Esophagus squamous epithelium (tissue), 5 donors: ENCODE results near the gene RGS12. TPM values are rescaled to one million over a fixed set of nuclear protein-coding genes. Genes with fewer than 3 reads are reported as not detected.

Source experiments
- DNase-seq: peaks from one replicate; lab custom pipeline; 2025; lab: John Stamatoyannopoulos, UW
- H3K27ac ChIP-seq, 4 donors: fragments of 200-600 bp; sonication (generic); one replicate each; pipeline ENCODE4 v1.5.1; 2016 to 2019; ENCODE audit warnings: mild to moderate bottlenecking in 1 of 4
- H3K27me3 ChIP-seq, 4 donors: fragments of 200-600 bp; sonication (generic); 1 replicate in 3 of 4; 2 replicates in 1 of 4; pipeline versions ENCODE4 v1.5.1 to v1.6.0; 2017 to 2021; ENCODE audit warnings: antibody characterized with exemption in 1 of 4
- H3K36me3 ChIP-seq, 3 donors: fragments of 200-600 bp; sonication (generic); one replicate each; pipeline ENCODE4 v1.5.1; 2016 to 2019
- H3K4me1 ChIP-seq, 3 donors: fragments of 200-600 bp; sonication (generic); one replicate each; pipeline ENCODE4 v1.5.1; 2017 to 2019
- H3K4me3 ChIP-seq, 4 donors: fragments of 200-600 bp; sonication (generic); 1 replicate in 3 of 4; 2 replicates in 1 of 4; pipeline ENCODE4 v1.5.1; 2016 to 2019; ENCODE audit warnings: mild to moderate bottlenecking in 2 of 4, moderate library complexity in 1 of 4
- H3K9me3 ChIP-seq, 3 donors: fragments of 200-600 bp; sonication (generic); one replicate each; pipeline ENCODE4 v1.5.1; 2016 to 2019
- POLR2A ChIP-seq, 4 donors: fragments of 450-650 bp; IDR thresholded peaks; one replicate each; pipeline ENCODE4 v1.6.1; 2017; ENCODE audit warnings: antibody characterized with exemption in 4 of 4, mild to moderate bottlenecking in 4 of 4, moderate library complexity in 3 of 4
- WGBS, 2 donors: methylation state at CpG; one replicate each; pipeline ENCODE4 v1.1.5; 2018; 5-methylcytosine and 5-hydroxymethylcytosine counted together
- intact Hi-C: fragments of 100-400 bp; cut with DNase I; formaldehyde crosslinking; loops from one replicate; pipeline ENCODE4 v1.15.0; 2022
- total RNA-seq, 4 donors: library from RNA; depleted of rRNA; stranded (reverse); fragments of >200 nt; gene quantifications; one replicate each; pipeline ENCODE4 v1.1.0, GENCODE V29; 2016
- TF ChIP-seq, protein P1 (sequence below), 6 experiments: fragments of 450-650 bp in 4 of 6; fragments of 200-600 bp in 2 of 6; sonication (generic) in 2 of 6; IDR thresholded peaks; one replicate each; pipeline ENCODE4 v1.5.1; 2016 to 2019; ENCODE audit warnings: antibody characterized with exemption in 6 of 6, mild to moderate bottlenecking in 4 of 6, moderate library complexity in 4 of 6
- donor health status: DM: yes; HTN: yes; CAD: no.

RGS12 gene
- total RNA-seq, 4 donors from 2014 or later: 39.0 to 74.7 (median 69.9) TPM

DNA sequence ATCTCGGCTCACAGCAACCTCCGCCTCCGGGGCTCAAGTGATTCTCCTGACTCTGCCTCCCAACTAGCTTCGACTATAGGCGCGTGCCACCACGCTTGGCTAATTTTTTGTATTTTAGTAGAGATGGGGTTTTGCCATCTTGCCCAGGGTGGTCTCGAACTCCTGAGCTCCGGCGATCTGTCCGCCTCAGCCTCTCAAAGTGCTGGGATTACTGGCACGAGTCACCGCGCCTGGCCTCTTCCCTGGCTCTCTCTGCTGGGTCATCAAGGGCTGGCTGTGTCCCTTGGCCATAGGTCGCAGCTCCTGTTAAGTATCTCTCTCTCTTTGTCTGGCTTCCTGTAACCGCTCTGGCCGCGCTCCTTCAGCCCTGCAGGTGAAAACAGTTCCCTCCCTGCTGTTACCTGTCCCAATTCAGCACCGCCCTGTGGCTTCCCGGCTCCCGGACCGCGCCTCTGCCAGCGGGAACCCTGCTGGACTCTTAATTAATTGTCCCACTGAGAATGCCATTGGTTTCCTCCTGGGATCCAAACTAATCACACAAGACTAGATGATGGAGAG is 1.3 kb upstream of the RGS12 start:
- Histone ChIP-seq H3K4me3 (peak overlapping the region; percentile 46 to 88 (median 68)), H3K36me3 (no peaks in the 10 kb centered on the region), H3K9me3 (no peaks in the 10 kb centered on the region), H3K4me1 (peaks cover 4 to 66% (median 36%) of the 10 kb centered on the region in 3 donors), H3K27me3 (peaks cover 0 to 22% (median 0%) of the 10 kb centered on the region in 4 donors), H3K27ac (peak overlapping the region; percentile 85 to 98 (median 92))
- intact Hi-C loops: no loop called here
- 28 to 44% methylated on average over 16 to 24 of the region's 24 CpGs for WGBS, 2 donors
- DNase-seq: no peak
- no peak for TF ChIP-seq POLR2A (IDR thresholded peaks at IDR 0.05)
- TF ChIP-seq, protein P1, sequence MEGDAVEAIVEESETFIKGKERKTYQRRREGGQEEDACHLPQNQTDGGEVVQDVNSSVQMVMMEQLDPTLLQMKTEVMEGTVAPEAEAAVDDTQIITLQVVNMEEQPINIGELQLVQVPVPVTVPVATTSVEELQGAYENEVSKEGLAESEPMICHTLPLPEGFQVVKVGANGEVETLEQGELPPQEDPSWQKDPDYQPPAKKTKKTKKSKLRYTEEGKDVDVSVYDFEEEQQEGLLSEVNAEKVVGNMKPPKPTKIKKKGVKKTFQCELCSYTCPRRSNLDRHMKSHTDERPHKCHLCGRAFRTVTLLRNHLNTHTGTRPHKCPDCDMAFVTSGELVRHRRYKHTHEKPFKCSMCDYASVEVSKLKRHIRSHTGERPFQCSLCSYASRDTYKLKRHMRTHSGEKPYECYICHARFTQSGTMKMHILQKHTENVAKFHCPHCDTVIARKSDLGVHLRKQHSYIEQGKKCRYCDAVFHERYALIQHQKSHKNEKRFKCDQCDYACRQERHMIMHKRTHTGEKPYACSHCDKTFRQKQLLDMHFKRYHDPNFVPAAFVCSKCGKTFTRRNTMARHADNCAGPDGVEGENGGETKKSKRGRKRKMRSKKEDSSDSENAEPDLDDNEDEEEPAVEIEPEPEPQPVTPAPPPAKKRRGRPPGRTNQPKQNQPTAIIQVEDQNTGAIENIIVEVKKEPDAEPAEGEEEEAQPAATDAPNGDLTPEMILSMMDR (IDR thresholded peaks at IDR 0.05): peak in 1 of 6 experiments; percentile 21

DNA sequence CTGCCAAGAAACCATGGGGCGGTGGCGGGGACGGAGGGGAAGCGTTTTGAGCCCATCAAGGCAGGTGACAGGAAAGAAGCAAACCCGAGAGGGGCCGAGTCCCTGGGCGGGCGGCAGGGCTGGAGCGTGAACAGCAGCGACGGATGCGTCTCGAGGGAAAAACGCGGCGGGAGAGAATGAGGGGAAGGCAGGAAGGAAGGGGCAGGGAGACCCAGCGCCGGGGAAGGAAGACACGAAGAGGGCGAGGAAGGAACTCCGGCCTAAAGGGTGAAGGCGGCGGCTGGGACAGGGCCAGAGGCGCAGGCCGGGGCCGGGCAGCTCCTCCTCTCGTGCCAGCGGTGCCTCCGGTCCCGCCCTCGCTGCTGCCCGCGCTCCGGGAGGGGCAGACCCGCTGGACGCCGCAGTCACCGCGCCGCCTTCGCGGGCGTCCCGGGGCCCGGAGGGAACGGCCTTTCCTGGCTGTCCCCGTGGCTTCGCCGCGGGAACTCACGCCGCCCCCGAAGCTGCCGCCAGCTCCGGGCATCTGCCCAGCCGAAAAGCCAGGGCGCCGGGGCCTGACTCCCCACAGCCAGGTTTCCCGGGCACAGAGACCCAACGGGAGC is 751 bp upstream of the RGS12 start:
- no peak for TF ChIP-seq POLR2A (IDR thresholded peaks at IDR 0.05)
- TF ChIP-seq, protein P1 (IDR thresholded peaks at IDR 0.05): no peak
- H3K36me3 ChIP-seq: no peaks in the 10 kb centered on the region
- intact Hi-C loops: no loop called here
- peaks cover 0 to 16% (median 0%) of the 10 kb centered on the region in 4 donors for H3K27me3 ChIP-seq
- 0 to 2% methylated on average over 25 to 30 of the region's 60 CpGs for WGBS, 2 donors
- DNase-seq: no peak
- H3K4me3 ChIP-seq: peak overlapping the region; percentile 46 to 88 (median 68)
- peak overlapping the region; percentile 85 to 98 (median 92) for H3K27ac ChIP-seq
- H3K4me1 ChIP-seq: peaks cover 4 to 60% (median 32%) of the 10 kb centered on the region in 3 donors
- no peaks in the 10 kb centered on the region for H3K9me3 ChIP-seq

GRCh38 chr4:3293401-3294391 is 875 bp downstream of the RGS12 start:
- TF ChIP-seq POLR2A (IDR thresholded peaks at IDR 0.05): no peak
- TF ChIP-seq, protein P1 (IDR thresholded peaks at IDR 0.05): no peak
- Histone ChIP-seq H3K27me3 (peaks cover 0 to under 1% (median 0%) of the 10 kb centered on the region in 4 donors), H3K27ac (peak overlapping the region; percentile 84 to 98 (median 90)), H3K4me1 (peaks cover 4 to 45% (median 22%) of the 10 kb centered on the region in 3 donors), H3K9me3 (peaks cover 0 to 7% (median 6%) of the 10 kb centered on the region in 3 donors), H3K36me3 (no peaks in the 10 kb centered on the region), H3K4me3 (peak overlapping the region; percentile 46 to 88 (median 68))
- 22 to 35% methylated on average over 5 to 10 of the region's 42 CpGs for WGBS, 2 donors
- intact Hi-C loops: no loop called here
- DNase-seq: no peak

DNA sequence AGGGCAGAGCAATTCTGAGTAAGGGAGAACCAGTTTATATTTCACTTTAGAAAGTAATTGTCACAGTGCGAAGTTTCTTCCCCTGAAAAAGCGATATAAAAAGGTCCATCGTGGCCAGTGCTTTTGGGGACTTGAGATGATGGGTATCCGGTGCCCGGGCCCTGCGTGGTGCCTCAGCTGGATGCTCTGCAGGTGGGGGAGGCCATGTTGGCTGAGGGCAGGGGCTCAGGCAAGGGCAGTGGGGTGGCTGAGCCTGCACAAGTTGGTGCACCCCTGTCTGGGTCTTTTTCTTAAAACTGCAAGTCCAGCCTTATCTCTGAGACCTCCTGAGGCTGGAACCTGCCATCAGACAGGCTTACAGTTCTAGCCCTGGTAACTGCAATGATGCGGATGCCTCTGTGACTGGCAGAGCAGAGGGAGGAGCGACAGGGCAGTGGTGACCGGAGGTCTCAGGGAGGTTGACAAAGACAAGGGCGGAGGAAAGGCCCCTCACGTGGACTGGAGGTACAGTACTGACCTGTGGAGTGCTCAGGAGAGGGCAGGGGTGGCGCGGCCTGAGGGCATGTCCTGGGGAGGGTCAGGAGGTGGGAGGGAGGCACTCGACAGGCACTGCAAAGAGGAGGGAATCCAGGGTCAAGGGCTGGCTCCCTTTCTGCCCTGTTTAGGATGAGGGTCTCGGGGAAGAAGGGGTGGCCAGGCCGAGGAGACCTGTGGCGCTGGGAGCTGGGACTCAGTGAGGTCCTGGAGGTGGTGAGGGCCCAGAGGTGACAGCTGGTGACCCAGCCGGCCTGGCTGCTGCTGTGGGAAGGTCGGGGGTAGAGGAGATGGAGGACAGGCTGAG is 1.8 kb downstream of the RGS12 start:
- Histone ChIP-seq H3K4me3 (peak overlapping the region in 1 of 4 donors; percentile 88), H3K9me3 (peaks cover 0 to 7% (median 6%) of the 10 kb centered on the region in 3 donors), H3K4me1 (peaks cover 4 to 52% (median 25%) of the 10 kb centered on the region in 3 donors), H3K27ac (peak overlapping the region in 3 of 4 donors; percentile 84 to 98 (median 95)), H3K36me3 (no peaks in the 10 kb centered on the region), H3K27me3 (no peaks in the 10 kb centered on the region)
- TF ChIP-seq POLR2A (IDR thresholded peaks at IDR 0.05): no peak
- TF ChIP-seq, protein P1 (IDR thresholded peaks at IDR 0.05): no peak
- WGBS, 2 donors: 83 to 89% methylated on average over 18 of the region's 19 CpGs
- DNase-seq: no peak
- intact Hi-C loops: no loop called here
